SK-N-SH treated with all-trans-retinoic acid at 6 μM for 48 hours (cell line): ENCODE results near the gene RRM2.

Source experiments
- ATAC-seq: fragments of 200-7000 bp; cut with Tn5 transposase; 3 replicates; pipeline ENCODE4 v1.9.1; 2020; ENCODE audit warnings: mild to moderate bottlenecking, moderate library complexity
- ARNTL ChIP-seq: fragments of 450-650 bp; formaldehyde crosslinking; IDR thresholded peaks from 2 replicates; pipeline ENCODE4 v1.5.0; 2020; ENCODE audit warnings: low read depth, mild to moderate bottlenecking, moderate library complexity, borderline replicate concordance
- ESRRG ChIP-seq: fragments of 250-450 bp; sonication (Bioruptor Pico); IDR thresholded peaks from 2 replicates; pipeline ENCODE4 v1.6.1; 2021; ENCODE audit warnings: mild to moderate bottlenecking
- GLIS3 ChIP-seq: fragments of 250-450 bp; sonication (Bioruptor Pico); IDR thresholded peaks from 2 replicates; pipeline ENCODE4 v1.5.0; 2020; ENCODE audit warnings: mild to moderate bottlenecking, moderate library complexity
- ISL1 ChIP-seq: fragments of 250-450 bp; sonication (Bioruptor Pico); IDR thresholded peaks from 2 replicates; pipeline ENCODE4 v2.1.2; 2022; ENCODE audit warnings: mild to moderate bottlenecking, moderate library complexity
- PPARA ChIP-seq: fragments of 250-450 bp; sonication (Bioruptor Pico); IDR thresholded peaks from 2 replicates; pipeline ENCODE4 v1.5.0; 2020; ENCODE audit warnings: mild to moderate bottlenecking, borderline replicate concordance
- SNAI2 ChIP-seq: fragments of 250-450 bp; sonication (Bioruptor Pico); IDR thresholded peaks from 2 replicates; pipeline ENCODE4 v1.5.0; 2020; ENCODE audit warnings: mild to moderate bottlenecking, moderate library complexity
- TCF4 ChIP-seq: fragments of 250-450 bp; sonication (Bioruptor Pico); IDR thresholded peaks from 2 replicates; pipeline ENCODE4 v1.8.0; 2021; ENCODE audit warnings: mild to moderate bottlenecking, moderate library complexity, borderline replicate concordance
- TOX ChIP-seq: fragments of 250-450 bp; sonication (Bioruptor Pico); IDR thresholded peaks from 2 replicates; pipeline ENCODE4 v1.8.0; 2021; ENCODE audit warnings: mild to moderate bottlenecking, moderate library complexity, borderline replicate concordance
- ZFP3 ChIP-seq: fragments of 250-450 bp; sonication (Bioruptor Pico); IDR thresholded peaks from 2 replicates; pipeline ENCODE4 v1.5.0; 2020; ENCODE audit warnings: mild to moderate bottlenecking, moderate library complexity
- ZFP30 ChIP-seq: fragments of 450-650 bp; formaldehyde crosslinking; IDR thresholded peaks from 2 replicates; pipeline ENCODE4 v1.5.0; 2022; ENCODE audit warnings: mild to moderate bottlenecking, moderate library complexity
- ZNF565 ChIP-seq: fragments of 450-650 bp; formaldehyde crosslinking; conservative IDR thresholded peaks from 2 replicates; pipeline ENCODE4 v1.5.0; 2020; ENCODE audit warnings: low read depth, mild to moderate bottlenecking, moderate library complexity
- ZNF70 ChIP-seq: fragments of 450-650 bp; formaldehyde crosslinking; IDR thresholded peaks from 2 replicates; pipeline ENCODE4 v1.5.0; 2020; ENCODE audit warnings: mild to moderate bottlenecking, moderate library complexity
- ZNF8 ChIP-seq: fragments of 450-650 bp; formaldehyde crosslinking; IDR thresholded peaks from 2 replicates; pipeline ENCODE4 v1.5.0; 2020; ENCODE audit warnings: mild to moderate bottlenecking, moderate library complexity
- TF ChIP-seq, protein P1 (sequence below): fragments of 250-450 bp; sonication (Bioruptor Pico); IDR thresholded peaks from 2 replicates; pipeline ENCODE4 v1.8.0; 2020; ENCODE audit warnings: mild to moderate bottlenecking, moderate library complexity, borderline replicate concordance
- TF ChIP-seq, protein P2 (sequence below): fragments of 250-450 bp; sonication (Bioruptor Pico); IDR thresholded peaks from 2 replicates; pipeline ENCODE4 v1.5.0; 2020; ENCODE audit warnings: mild to moderate bottlenecking, moderate library complexity
- TF ChIP-seq, protein P3 (sequence below): fragments of 250-450 bp; sonication (Bioruptor Pico); IDR thresholded peaks from 2 replicates; pipeline ENCODE4 v1.5.1; 2021; ENCODE audit warnings: mild to moderate bottlenecking, moderate library complexity

Gene RRM2

GRCh38 chr2:10119027-10119325, 3.6 kb upstream of the RRM2 start (continued):
- TF ChIP-seq TOX, result no peak
- no peak for TF ChIP-seq ZNF565 (CRISPR knock-in tag)
- TF ChIP-seq, protein P1, sequence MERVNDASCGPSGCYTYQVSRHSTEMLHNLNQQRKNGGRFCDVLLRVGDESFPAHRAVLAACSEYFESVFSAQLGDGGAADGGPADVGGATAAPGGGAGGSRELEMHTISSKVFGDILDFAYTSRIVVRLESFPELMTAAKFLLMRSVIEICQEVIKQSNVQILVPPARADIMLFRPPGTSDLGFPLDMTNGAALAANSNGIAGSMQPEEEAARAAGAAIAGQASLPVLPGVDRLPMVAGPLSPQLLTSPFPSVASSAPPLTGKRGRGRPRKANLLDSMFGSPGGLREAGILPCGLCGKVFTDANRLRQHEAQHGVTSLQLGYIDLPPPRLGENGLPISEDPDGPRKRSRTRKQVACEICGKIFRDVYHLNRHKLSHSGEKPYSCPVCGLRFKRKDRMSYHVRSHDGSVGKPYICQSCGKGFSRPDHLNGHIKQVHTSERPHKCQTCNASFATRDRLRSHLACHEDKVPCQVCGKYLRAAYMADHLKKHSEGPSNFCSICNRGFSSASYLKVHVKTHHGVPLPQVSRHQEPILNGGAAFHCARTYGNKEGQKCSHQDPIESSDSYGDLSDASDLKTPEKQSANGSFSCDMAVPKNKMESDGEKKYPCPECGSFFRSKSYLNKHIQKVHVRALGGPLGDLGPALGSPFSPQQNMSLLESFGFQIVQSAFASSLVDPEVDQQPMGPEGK, result no peak
- no peak for TF ChIP-seq ZFP30 (CRISPR knock-in tag)

GRCh38 chr2:10119601-10120157, 2.9 kb upstream of the RRM2 start:
- TF ChIP-seq TOX, result no peak
- TF ChIP-seq ZFP30 (CRISPR knock-in tag), result no peak
- TF ChIP-seq ARNTL (CRISPR knock-in tag), result no peak
- 0 out of 2 replicates have a peak, but pooled peaks have one; percentile 6 for TF ChIP-seq ESRRG (CRISPR knock-in tag)
- ATAC-seq, result no peak

DNA sequence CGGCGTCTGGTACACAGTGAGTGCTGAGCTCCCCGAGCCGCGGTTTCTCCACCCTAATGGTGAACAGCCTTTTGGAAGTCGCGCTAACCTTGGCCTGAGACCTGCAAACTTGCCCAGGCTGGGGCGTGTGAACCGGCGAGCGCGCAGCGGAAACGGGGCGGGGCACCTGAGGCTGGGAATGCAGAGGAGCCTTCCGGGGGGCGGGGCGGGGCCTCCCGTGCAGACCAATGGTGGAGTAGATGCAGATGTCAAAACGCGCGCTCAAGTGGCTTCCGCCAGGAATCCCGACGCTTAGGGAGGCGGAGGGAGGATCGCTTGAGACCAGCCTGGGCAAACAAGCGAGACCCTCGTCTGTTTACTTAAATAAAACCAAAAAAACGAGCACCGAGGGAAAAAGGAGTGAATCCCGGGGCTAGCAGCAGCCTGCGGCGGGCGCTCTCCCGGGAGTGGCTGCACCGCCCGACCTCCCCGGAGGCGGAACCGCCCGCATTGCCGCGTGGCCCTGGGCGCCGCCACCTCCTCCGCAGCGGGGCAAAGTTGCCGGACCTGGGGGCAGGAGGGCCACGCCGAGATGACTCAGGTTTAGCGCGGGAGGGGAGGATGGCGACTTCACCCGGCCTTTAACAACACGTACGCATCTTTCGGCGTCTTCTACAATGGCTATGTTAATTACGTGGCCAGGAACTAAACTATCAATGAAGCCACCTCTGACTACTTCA, 2.2 kb upstream of the RRM2 start:
- no peak for TF ChIP-seq PPARA (CRISPR knock-in tag)
- TF ChIP-seq, protein P2, sequence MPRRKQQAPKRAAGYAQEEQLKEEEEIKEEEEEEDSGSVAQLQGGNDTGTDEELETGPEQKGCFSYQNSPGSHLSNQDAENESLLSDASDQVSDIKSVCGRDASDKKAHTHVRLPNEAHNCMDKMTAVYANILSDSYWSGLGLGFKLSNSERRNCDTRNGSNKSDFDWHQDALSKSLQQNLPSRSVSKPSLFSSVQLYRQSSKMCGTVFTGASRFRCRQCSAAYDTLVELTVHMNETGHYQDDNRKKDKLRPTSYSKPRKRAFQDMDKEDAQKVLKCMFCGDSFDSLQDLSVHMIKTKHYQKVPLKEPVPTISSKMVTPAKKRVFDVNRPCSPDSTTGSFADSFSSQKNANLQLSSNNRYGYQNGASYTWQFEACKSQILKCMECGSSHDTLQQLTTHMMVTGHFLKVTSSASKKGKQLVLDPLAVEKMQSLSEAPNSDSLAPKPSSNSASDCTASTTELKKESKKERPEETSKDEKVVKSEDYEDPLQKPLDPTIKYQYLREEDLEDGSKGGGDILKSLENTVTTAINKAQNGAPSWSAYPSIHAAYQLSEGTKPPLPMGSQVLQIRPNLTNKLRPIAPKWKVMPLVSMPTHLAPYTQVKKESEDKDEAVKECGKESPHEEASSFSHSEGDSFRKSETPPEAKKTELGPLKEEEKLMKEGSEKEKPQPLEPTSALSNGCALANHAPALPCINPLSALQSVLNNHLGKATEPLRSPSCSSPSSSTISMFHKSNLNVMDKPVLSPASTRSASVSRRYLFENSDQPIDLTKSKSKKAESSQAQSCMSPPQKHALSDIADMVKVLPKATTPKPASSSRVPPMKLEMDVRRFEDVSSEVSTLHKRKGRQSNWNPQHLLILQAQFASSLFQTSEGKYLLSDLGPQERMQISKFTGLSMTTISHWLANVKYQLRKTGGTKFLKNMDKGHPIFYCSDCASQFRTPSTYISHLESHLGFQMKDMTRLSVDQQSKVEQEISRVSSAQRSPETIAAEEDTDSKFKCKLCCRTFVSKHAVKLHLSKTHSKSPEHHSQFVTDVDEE, result 0 out of 2 replicates have a peak, but pooled peaks have one; percentile 6
- peak; percentile 76 for TF ChIP-seq ZFP3
- 0 out of 2 replicates have a peak, but pooled peaks have one; percentile 48 for TF ChIP-seq ZNF70 (CRISPR knock-in tag)
- TF ChIP-seq, protein P3, sequence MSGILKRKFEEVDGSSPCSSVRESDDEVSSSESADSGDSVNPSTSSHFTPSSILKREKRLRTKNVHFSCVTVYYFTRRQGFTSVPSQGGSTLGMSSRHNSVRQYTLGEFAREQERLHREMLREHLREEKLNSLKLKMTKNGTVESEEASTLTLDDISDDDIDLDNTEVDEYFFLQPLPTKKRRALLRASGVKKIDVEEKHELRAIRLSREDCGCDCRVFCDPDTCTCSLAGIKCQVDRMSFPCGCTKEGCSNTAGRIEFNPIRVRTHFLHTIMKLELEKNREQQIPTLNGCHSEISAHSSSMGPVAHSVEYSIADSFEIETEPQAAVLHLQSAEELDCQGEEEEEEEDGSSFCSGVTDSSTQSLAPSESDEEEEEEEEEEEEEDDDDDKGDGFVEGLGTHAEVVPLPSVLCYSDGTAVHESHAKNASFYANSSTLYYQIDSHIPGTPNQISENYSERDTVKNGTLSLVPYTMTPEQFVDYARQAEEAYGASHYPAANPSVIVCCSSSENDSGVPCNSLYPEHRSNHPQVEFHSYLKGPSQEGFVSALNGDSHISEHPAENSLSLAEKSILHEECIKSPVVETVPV (CRISPR knock-in tag), result no peak
- TF ChIP-seq, protein P1, result peak; percentile 91; the same call in 1 of the 2 replicates
- peak; percentile 76 for ATAC-seq

GRCh38 chr2:10120877-10121574, 1.5 kb upstream of the RRM2 start:
- TF ChIP-seq, protein P2, result no peak
- TF ChIP-seq SNAI2 (CRISPR knock-in tag) (no peak), TCF4 (CRISPR knock-in tag) (no peak), ISL1 (no peak), TOX (no peak), ZNF8 (CRISPR knock-in tag) (no peak), GLIS3 (CRISPR knock-in tag) (no peak), ZFP3 (peak; percentile 7; the same call in 1 of the 2 replicates)
- no peak for ATAC-seq
